DOHH2 (cell line): ENCODE measurements around the gene XKRX.

Experiments used
- H3F3A ChIP-seq: fragments of 200-600 bp; sonication (generic), shearing (Covaris generic); 2 replicates; pipeline ENCODE4 v1.6.0; 2016; ENCODE audit warnings: antibody characterized with exemption, mild to moderate bottlenecking; ENCODE audit not compliant: control insufficient read depth, insufficient read depth
- H3K27ac ChIP-seq: fragments of 200-600 bp; sonication (generic); 2 replicates; pipeline ENCODE4 v1.5.1; 2014; ENCODE audit warnings: low read depth, mild to moderate bottlenecking, low read length, moderate library complexity
- H3K27me3 ChIP-seq: fragments of 200-600 bp; sonication (generic); 2 replicates; pipeline ENCODE4 v1.6.1; 2014; ENCODE audit warnings: mild to moderate bottlenecking, low read length, mixed read lengths; ENCODE audit not compliant: control insufficient read depth
- H3K36me3 ChIP-seq: fragments of 200-600 bp; sonication (generic); 2 replicates; pipeline ENCODE4 v1.6.1; 2014; ENCODE audit warnings: mild to moderate bottlenecking, low read length, moderate library complexity, mixed read lengths; ENCODE audit not compliant: control insufficient read depth
- H3K4me1 ChIP-seq: fragments of 200-600 bp; sonication (generic); 2 replicates; pipeline ENCODE4 v1.6.1; 2014; ENCODE audit warnings: mild to moderate bottlenecking, low read length, mixed read lengths; ENCODE audit not compliant: control insufficient read depth
- H3K4me2 ChIP-seq: fragments of 200-600 bp; sonication (generic); 2 replicates; pipeline ENCODE4 v1.6.0; 2014; ENCODE audit warnings: mild to moderate bottlenecking, low read length, moderate library complexity
- H3K4me3 ChIP-seq: fragments of 200-600 bp; sonication (generic); 2 replicates; pipeline ENCODE4 v1.5.1; 2014; ENCODE audit warnings: mild to moderate bottlenecking, low read length, mixed read lengths
- H3K79me2 ChIP-seq: fragments of 200-600 bp; sonication (generic); 2 replicates; pipeline ENCODE4 v1.6.1; 2014; ENCODE audit warnings: mild to moderate bottlenecking, low read length, mixed read lengths; ENCODE audit not compliant: control insufficient read depth
- H3K9me2 ChIP-seq: fragments of 200-600 bp; sonication (generic); replicated peaks from 2 replicates; pipeline ENCODE4 v1.6.1; 2014; ENCODE audit warnings: mild to moderate bottlenecking, low read length, mixed read lengths; ENCODE audit not compliant: control insufficient read depth
- H3K9me3 ChIP-seq: fragments of 200-600 bp; sonication (generic); 2 replicates; pipeline ENCODE4 v1.6.1; 2014; ENCODE audit warnings: antibody characterized with exemption, low read length, mixed read lengths; ENCODE audit not compliant: control insufficient read depth, insufficient read depth
- H4K20me1 ChIP-seq: fragments of 200-600 bp; sonication (generic); 2 replicates; pipeline ENCODE4 v1.6.0; 2014; ENCODE audit warnings: low read depth, mild to moderate bottlenecking, antibody characterized with exemption, low read length, moderate library complexity; ENCODE audit not compliant: control insufficient read depth, insufficient read depth
- CTCF ChIP-seq: fragments of 200-600 bp; sonication (generic); IDR thresholded peaks from one replicate; pipeline ENCODE4 v1.5.1; 2014; ENCODE audit warnings: antibody characterized with exemption, mild to moderate bottlenecking, low read depth, low read length; ENCODE audit not compliant: poor library complexity, severe bottlenecking
- EZH2phosphoT487 ChIP-seq: fragments of 200-600 bp; sonication (generic); IDR thresholded peaks from 2 replicates; pipeline ENCODE4 v1.6.1; 2017; ENCODE audit warnings: borderline replicate concordance, mild to moderate bottlenecking, antibody characterized with exemption, low read length, moderate library complexity, mixed read lengths

XKRX gene

GRCh38 chrX:100880368-100880767 lies 48.3 kb downstream of the XKRX start:
- Histone ChIP-seq H3F3A (no peaks in the 10 kb centered on the region), H3K9me3 (no peaks in the 10 kb centered on the region), H4K20me1 (no peaks in the 10 kb centered on the region), H3K36me3 (no peaks in the 10 kb centered on the region), H3K79me2 (no peaks in the 10 kb centered on the region), H3K4me3 (no peak overlapping the region), H3K27ac (no peak overlapping the region), H3K9me2 (no peaks in the 10 kb centered on the region), H3K27me3 (no peaks in the 10 kb centered on the region), H3K4me1 (no peaks in the 10 kb centered on the region), H3K4me2 (no peak overlapping the region)
- no peak for TF ChIP-seq CTCF
- no peak for TF ChIP-seq EZH2phosphoT487

GRCh38 chrX:100874325-100874724 lies 54.4 kb downstream of the XKRX start, which contains the start of gene NOX1:
NOX1 (minus strand) TSS chrX:100874359; CDS start chrX:100874139, 220 bp downstream.
- TF ChIP-seq CTCF, result no peak
- no peak for TF ChIP-seq EZH2phosphoT487
- Histone ChIP-seq H3K9me3 (no peaks in the 10 kb centered on the region), H3K79me2 (no peaks in the 10 kb centered on the region), H3K9me2 (no peaks in the 10 kb centered on the region), H3K27ac (no peak within 1 kb of the TSS), H3K36me3 (no peaks in the 10 kb centered on the region), H4K20me1 (no peaks in the 10 kb centered on the region), H3K4me2 (no peak within 1 kb of the TSS), H3K4me1 (no peaks in the 10 kb centered on the region), H3K4me3 (no peak within 1 kb of the TSS), H3K27me3 (no peaks in the 10 kb centered on the region), H3F3A (no peaks in the 10 kb centered on the region)

- Histone ChIP-seq H3K4me3 (no peak overlapping the region), H3K4me2 (no peak overlapping the region), H3K4me1 (no peaks in the 10 kb centered on the region), H3K27me3 (no peaks in the 10 kb centered on the region), H3K36me3 (no peaks in the 10 kb centered on the region), H3K27ac (no peak overlapping the region), H3F3A (no peaks in the 10 kb centered on the region), H3K79me2 (no peaks in the 10 kb centered on the region), H3K9me3 (no peaks in the 10 kb centered on the region), H4K20me1 (no peaks in the 10 kb centered on the region), H3K9me2 (no peaks in the 10 kb centered on the region)
- TF ChIP-seq CTCF (no peak), EZH2phosphoT487 (no peak)
Observed at GRCh38 chrX:100871594-100872560, 56.8 kb downstream of the XKRX start.
